Activated B cell treated with CpG ODN at 0.5 μM for 24 hours (primary cell): ENCODE data around the gene STYXL2. TPM values are rescaled to one million over a fixed set of nuclear protein-coding genes. Genes with fewer than 3 reads are reported as not detected.

Source experiments
- ATAC-seq: fragments of 200-7000 bp; cut with Tn5 transposase; one replicate; pipeline ENCODE4 v1.10.0; 2021; ENCODE audit warnings: low read depth, mild to moderate bottlenecking, moderate library complexity
- CTCF ChIA-PET: fragments of 350-600 bp; sonication (Branson Sonifier 250); formaldehyde crosslinking; loops from one replicate; lab custom pipeline; 2021; ENCODE audit warnings: antibody characterized with exemption; lab: Charles Lee
- POLR2A ChIA-PET: fragments of 350-600 bp; sonication (Branson Sonifier 250); formaldehyde crosslinking; loops from one replicate; lab custom pipeline; 2021; ENCODE audit warnings: antibody characterized with exemption; lab: Charles Lee
- DNase-seq: peaks from one replicate; pipeline ENCODE4 v3.0.0; 2022
- H3K27ac Mint-ChIP-seq: one replicate; pipeline ENCODE4 v1.8.0; 2020; ENCODE audit warnings: mixed read lengths
- H3K27me3 Mint-ChIP-seq: one replicate; pipeline ENCODE4 v1.8.0; 2021; ENCODE audit warnings: mixed read lengths
- H3K36me3 Mint-ChIP-seq: one replicate; pipeline ENCODE4 v1.8.0; 2021; ENCODE audit warnings: low read depth, mixed read lengths
- H3K4me1 Mint-ChIP-seq: one replicate; pipeline ENCODE4 v1.8.0; 2021; ENCODE audit warnings: mixed read lengths
- H3K4me3 Mint-ChIP-seq: one replicate; pipeline ENCODE4 v1.8.0; 2020; ENCODE audit warnings: mild to moderate bottlenecking, mixed read lengths
- H3K9me3 Mint-ChIP-seq: one replicate; pipeline ENCODE4 v1.8.0; 2020; ENCODE audit warnings: mixed read lengths
- intact Hi-C: fragments of 100-400 bp; cut with micrococcal nuclease; formaldehyde crosslinking; loops from one replicate; pipeline ENCODE4 v1.15.1; 2024
- total RNA-seq: library from RNA; stranded (reverse); gene quantifications from 2 replicates; pipeline ENCODE4 v1.2.3, GENCODE V29; 2022
- TF ChIP-seq, protein P1 (sequence below): fragments of 200-600 bp; IDR thresholded peaks from one replicate; pipeline ENCODE4 v1.8.0; 2022; ENCODE audit warnings: antibody characterized with exemption, mild to moderate bottlenecking

Gene STYXL2
- total RNA-seq, 1 donor from 2014 or later, result not detected

DNA sequence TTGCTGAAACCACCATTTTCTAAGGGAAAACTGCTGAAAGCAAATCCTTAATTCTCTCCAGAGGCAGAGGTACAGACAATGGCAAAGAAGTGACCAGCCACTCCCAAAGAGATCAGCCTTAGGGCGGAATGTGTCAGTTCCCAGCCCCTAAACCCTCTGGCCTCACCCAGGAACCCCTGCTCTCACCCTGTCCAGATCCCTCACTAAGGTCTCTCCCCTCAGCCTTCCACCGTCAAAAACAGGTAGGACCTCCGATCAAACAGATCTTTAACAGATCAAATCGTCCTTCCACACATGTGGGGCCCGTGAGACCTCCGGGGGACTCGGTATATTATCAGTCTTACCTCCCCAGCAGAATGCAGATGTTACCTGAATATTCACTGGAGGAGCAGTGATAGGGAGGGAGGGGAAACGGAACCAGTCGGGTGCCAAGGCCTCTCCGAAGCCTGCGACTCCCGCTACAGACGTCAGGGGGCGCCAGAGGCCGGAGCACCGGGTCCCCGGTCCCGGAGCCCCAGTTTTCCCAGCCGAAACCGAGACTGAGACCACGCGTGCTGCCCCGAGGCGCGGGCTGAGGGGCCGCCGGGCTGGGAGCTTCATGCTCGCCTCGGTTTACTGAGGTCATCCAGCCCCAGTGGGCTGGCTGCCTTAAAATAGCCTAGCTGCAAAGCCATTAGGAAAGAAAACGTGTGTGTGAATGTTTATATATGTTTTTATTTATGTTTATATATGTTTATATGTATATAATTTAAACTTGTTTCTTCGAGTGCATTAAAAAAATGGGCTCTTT is 27.3 kb upstream of the STYXL2 start:
- no peaks in the 10 kb centered on the region for H3K9me3 Mint-ChIP-seq
- ChIA-PET CTCF (interaction anchor here (0.6 to 16.9 kb wide), 16 partner anchors 49 to 488 kb away, joined by 3 to 700 read pairs (median 4); partner anchors contain the start of genes CREG1 and POU2F1), POLR2A (no interaction called here)
- intact Hi-C loops, result loop anchor here (1.0 to 2.0 kb wide), 8 partner anchors 58 to 490 kb away; partner anchors contain the start of gene POU2F1
- DNase-seq (peak; percentile 76), ATAC-seq (peak; percentile 94)
- H3K4me1 Mint-ChIP-seq, result no peaks in the 10 kb centered on the region
- no peak overlapping the region for H3K27ac Mint-ChIP-seq
- H3K4me3 Mint-ChIP-seq, result no peak overlapping the region
- H3K36me3 Mint-ChIP-seq, result no peaks in the 10 kb centered on the region
- no peaks in the 10 kb centered on the region for H3K27me3 Mint-ChIP-seq
- TF ChIP-seq, protein P1, sequence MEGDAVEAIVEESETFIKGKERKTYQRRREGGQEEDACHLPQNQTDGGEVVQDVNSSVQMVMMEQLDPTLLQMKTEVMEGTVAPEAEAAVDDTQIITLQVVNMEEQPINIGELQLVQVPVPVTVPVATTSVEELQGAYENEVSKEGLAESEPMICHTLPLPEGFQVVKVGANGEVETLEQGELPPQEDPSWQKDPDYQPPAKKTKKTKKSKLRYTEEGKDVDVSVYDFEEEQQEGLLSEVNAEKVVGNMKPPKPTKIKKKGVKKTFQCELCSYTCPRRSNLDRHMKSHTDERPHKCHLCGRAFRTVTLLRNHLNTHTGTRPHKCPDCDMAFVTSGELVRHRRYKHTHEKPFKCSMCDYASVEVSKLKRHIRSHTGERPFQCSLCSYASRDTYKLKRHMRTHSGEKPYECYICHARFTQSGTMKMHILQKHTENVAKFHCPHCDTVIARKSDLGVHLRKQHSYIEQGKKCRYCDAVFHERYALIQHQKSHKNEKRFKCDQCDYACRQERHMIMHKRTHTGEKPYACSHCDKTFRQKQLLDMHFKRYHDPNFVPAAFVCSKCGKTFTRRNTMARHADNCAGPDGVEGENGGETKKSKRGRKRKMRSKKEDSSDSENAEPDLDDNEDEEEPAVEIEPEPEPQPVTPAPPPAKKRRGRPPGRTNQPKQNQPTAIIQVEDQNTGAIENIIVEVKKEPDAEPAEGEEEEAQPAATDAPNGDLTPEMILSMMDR, result peak; percentile 70

DNA sequence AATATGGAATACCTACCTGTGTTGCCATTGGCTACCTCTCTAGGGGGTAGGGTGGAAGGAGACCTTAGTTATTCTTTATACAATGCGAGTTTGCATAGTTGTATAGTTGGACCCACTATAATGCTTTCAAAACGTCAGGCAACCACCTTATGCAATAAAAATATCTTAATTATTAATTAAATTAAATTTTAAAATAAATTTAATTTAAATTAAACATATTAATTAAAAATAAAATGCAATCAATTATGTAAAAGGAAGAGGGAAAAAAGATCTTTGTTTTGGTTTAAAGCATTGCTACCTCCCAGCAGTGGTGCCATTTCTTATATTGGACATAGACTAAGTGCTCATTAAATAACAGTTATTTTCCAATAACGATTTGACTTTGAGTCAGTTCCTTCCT is 26.0 kb upstream of the STYXL2 start:
- Mint-ChIP-seq H3K9me3 (no peaks in the 10 kb centered on the region), H3K4me1 (no peaks in the 10 kb centered on the region), H3K4me3 (no peak overlapping the region), H3K27ac (no peak overlapping the region), H3K36me3 (no peaks in the 10 kb centered on the region), H3K27me3 (no peaks in the 10 kb centered on the region)
- no peak for DNase-seq
- POLR2A ChIA-PET, result no interaction called here
- TF ChIP-seq, protein P1, result no peak
- intact Hi-C loops, result loop anchor here (1.0 to 2.0 kb wide), 3 partner anchors 199 to 333 kb away; no protein-coding TSS in a partner anchor
- ATAC-seq, result no peak
- CTCF ChIA-PET, result no interaction called here

DNA sequence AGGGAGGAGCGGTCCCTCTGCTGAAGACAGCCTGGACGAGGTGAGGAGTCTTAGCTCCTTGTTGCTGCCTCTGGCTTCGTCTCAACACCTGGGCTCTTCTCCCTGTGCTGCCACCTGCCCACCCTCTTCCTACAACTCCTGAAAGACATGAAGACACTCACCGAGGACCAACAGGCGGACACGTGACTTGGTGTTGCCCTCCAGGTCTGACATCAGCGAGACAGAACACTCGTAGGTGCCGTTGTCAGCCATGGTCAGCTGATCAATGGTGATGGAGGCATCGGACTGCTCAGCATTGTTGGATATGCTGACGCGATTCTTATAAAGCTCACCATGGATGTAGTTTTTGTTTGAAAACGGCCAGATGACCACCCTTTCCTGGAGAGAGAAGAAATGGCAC is 25.1 kb upstream of the STYXL2 start:
- ATAC-seq (no peak), DNase-seq (no peak)
- H3K4me3 Mint-ChIP-seq, result no peak overlapping the region
- CTCF ChIA-PET, result interaction anchor here (1.0 to 1.2 kb wide), 2 partner anchors 9 to 152 kb away, joined by 5 read pairs; partner anchors contain the start of gene POU2F1
- no peak overlapping the region for H3K27ac Mint-ChIP-seq
- TF ChIP-seq, protein P1, result no peak
- H3K27me3 Mint-ChIP-seq, result no peaks in the 10 kb centered on the region
- POLR2A ChIA-PET, result no interaction called here
- no peaks in the 10 kb centered on the region for H3K9me3 Mint-ChIP-seq
- intact Hi-C loops, result no loop called here
- no peaks in the 10 kb centered on the region for H3K4me1 Mint-ChIP-seq
- H3K36me3 Mint-ChIP-seq, result no peaks in the 10 kb centered on the region

DNA sequence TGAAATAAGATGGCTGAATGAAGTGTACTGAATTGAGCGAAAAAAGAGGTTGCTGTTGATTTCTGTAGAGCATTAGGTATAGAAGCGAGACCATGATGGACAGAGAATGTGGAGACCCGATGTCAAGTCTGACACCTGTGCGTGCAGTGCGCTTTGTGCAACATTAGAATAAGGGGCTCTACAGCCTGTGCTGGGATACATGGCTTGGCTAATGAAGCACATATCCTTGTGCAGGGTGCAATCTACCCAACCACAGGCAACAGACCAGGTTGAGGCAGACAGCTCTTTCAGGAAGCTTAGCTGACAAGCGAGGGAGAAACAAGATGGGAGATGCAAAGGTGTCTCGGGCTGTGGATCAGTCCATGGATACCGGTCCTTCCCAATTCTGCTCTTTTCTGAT is 22.6 kb upstream of the STYXL2 start:
- Mint-ChIP-seq H3K27ac (no peak overlapping the region), H3K4me3 (no peak overlapping the region), H3K27me3 (peaks cover 7% of the 10 kb centered on the region), H3K4me1 (no peaks in the 10 kb centered on the region), H3K36me3 (no peaks in the 10 kb centered on the region), H3K9me3 (no peaks in the 10 kb centered on the region)
- ATAC-seq (no peak), DNase-seq (no peak)
- CTCF ChIA-PET, result no interaction called here
- intact Hi-C loops, result no loop called here
- POLR2A ChIA-PET, result no interaction called here
- TF ChIP-seq, protein P1, result no peak

DNA sequence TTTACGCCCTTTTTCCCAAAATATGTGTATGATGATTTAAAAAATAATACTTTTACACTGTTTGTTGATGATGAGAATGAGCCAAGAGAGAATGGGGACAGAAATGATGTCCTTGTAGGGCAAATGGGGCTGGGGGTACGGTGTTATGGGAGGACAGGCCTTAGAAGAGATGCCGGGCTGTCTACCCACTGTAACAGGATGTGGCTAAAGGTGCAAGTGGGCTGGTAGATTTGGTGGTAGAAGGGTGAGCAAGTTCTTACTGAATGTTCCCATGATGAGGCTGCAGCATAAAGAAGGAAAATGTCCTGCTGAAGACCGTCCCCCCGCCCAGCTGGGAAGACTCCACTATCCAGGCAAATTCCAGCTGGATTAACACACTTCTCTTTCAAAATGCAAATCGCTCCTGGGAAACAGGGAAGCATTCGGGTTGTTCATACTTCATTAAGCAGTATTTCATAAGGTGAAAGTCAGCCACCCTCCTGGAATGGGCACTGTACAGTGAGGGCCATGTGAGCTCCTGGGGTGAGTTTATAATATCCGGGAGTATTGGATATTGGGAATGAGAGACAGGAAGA is 17.7 kb upstream of the STYXL2 start:
- peaks cover 23% of the 10 kb centered on the region for H3K27me3 Mint-ChIP-seq
- H3K27ac Mint-ChIP-seq, result no peak overlapping the region
- TF ChIP-seq, protein P1, result no peak
- H3K36me3 Mint-ChIP-seq, result no peaks in the 10 kb centered on the region
- no peaks in the 10 kb centered on the region for H3K9me3 Mint-ChIP-seq
- ChIA-PET POLR2A (no interaction called here), CTCF (no interaction called here)
- H3K4me1 Mint-ChIP-seq, result no peaks in the 10 kb centered on the region
- ATAC-seq, result no peak
- intact Hi-C loops, result no loop called here
- no peak for DNase-seq
- H3K4me3 Mint-ChIP-seq, result no peak overlapping the region
